GM21576 (cell line): ENCODE data around the gene YIPF5.

Experiments
- ATAC-seq: cut with Tn5 transposase; IDR thresholded peaks from one replicate; pipeline ENCODE4 v1.9.1; 2021; ENCODE audit warnings: mild to moderate bottlenecking, moderate library complexity; ENCODE audit not compliant: unreplicated experiment

YIPF5 gene

DNA sequence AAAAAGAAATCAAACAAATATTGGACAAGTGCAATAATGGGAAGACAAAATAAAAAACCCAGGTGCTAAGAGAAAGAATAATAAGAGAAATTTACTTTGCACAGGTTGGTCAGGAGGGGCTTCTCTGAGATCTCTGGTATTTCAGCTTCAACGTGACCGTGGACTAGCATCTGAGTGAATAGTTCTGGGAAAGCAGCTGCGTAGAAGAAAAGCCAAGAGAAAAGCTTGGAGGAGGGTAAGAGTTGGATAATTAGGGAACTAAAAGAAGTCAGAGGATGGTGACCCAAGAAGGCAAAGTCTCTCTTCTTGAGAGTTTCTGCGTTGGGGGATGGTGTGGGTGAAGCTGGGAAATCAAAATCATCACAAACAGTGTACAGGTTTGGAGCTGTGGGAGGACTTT is 41.6 kb downstream of the YIPF5 start:
- ATAC-seq, result no peak

- ATAC-seq, result no peak
Observed at GRCh38 chr5:144126707-144127106, 43.8 kb downstream of the YIPF5 start.

DNA sequence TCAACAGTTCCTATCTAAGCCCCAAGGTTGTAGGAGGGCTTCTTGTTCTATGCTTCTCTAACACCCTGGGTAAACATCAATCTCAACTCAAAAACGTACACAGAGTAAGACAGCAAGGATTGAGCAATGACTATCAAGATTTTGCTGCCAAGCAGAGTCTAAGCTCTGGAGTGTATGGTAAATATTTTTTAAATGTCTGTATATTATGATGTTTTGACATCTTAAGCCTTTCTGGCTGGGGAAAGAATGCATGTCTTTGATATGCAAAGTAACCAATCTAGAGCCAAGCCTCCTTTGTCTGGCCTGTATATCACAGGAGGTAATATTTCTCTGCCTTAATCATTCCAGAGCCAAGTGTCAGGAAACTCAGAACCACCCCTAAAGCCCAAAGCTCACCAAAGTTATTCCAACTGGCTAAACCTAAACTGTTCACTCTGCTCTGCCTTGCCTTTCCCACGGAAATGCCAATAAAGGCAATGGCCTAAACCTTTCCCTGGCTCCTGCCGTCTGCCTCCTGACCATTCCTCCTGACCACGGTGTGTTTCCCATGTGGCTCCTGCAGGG is 45.2 kb downstream of the YIPF5 start:
- no peak for ATAC-seq

GRCh38 chr5:144122641-144123040 is 47.8 kb downstream of the YIPF5 start:
- no peak for ATAC-seq

- no peak for ATAC-seq
Observed at GRCh38 chr5:144122081-144122480, 48.4 kb downstream of the YIPF5 start.

- ATAC-seq, result no peak
Observed at GRCh38 chr5:144121577-144121976, 48.9 kb downstream of the YIPF5 start.

DNA sequence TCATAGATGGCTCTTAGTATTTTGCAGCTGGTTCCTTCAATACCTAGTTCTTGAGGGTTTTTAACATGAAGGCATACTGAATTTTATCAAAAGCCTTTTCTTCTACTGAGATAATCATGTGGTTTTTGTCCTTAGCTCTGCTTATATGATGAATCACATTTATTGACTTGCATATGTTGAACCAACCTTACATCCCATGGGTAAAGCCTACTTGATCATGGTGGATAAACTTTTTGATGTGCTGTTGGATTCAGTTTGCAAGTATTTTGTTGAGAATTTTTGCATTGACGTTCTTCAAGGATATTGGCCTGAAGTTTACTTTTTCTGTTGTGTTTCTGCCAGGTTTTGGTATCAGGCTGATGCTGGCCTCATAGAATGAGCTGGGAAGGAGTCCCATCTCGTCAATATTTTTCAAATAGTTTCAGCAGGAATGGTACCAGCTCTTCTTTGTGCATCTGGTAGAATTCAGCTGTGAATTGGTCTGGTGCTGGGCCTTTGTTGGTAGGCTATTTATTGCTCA is 49.7 kb downstream of the YIPF5 start:
- no peak for ATAC-seq

DNA sequence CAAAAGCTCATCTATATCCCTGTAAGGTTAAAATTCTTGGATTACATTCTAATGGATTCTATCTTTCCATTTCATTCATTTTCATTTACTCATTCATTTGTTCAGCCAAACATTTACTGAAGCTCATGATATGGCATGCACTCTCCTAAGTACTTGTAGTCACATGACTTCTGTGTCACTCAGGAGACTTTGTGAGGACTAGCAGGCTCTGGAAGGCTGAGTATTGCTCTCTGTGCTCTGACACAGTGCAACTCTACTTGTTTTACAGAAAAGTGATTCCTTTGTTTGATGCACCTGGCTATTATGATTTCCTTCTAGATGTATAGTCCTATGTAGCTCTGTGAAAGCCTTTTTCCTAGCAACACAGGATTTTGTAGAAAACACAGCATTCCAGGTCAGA is 53.0 kb downstream of the YIPF5 start:
- no peak for ATAC-seq

DNA sequence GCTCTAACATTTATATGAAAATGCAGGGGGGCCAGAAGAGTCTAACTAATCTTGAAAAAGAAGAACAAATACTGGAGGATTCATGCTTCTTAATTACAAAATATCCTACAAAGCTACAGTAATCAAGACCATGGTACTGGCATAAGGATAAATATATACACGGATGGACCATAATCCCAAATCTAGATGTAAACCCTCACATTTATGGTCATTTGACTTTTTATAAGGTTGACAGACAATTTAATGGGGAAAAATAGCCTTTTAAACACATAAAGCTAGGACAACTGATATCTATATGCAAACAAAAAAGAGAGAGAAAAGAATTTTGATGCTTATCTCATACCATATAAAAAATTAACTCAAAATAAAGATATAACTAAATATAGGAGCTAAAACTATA is 55.9 kb downstream of the YIPF5 start:
- no peak for ATAC-seq
